NCI-H524 (cell line): ENCODE results near the gene PXN.
"Not testable (repeated sequence)": the region's sequence is repeated elsewhere in the genome, so short reads cannot be mapped to it uniquely, and the experiment has no call there.

Experiments used
- DNase-seq, 2 experiments: peaks; one replicate each; lab custom pipeline; 2025; lab: John Stamatoyannopoulos, UW

Gene PXN

DNA sequence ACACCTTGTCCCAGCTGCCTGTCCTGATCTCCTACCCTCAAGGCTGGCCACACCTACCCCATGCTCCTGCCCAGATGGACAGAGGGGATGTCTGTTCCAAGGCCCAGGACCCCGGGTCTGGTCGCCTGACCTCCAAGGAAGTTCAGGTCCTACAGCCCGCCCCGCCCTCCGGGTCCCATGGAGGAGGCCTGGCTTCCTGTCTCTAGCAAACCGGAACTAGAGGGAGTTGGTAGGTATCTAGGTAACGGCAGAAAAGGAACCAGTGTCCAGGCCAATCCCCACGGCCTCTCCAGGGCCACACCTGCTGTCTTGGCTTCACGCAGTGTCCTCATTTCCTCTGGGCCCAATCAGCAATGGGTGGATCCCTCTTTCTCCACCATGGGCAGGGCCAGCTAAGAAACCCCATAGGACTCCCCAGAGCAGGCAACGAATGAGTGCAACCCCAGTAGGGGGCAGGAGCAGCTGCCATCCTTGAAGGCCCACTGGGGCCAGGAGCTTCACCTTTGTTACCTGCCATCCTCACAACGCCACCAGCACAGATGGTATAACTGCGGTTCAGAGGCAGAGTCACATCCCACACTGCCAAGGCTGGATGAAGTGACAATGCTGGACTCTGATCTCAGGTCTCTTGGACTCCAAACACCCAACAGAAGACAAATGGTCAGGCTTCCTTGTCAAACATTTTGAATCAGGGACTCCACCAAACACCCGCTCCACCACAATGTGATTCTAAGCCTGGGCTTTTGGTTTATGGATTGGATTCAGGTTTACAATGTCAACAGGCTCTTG lies 39.5 kb downstream of the PXN start:
- DNase-seq: no peak

DNA sequence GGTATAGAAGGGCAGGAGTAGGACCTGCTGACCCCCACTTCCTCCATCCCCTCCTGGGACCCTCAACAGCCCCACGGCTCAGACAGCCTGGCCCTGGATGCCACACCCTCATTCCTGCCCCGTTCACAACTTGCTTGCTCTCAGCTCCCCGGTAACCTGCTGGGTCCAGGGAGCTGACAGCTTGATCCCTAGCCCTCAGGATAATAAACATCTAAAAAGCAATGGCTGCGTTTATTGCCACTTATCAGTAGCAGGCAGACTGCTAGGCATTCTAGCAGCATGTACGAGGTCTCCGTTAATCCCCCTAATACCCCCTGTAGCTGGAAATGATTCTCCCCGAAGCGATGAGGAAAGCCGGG lies 40.4 kb downstream of the PXN start:
- DNase-seq: peak; percentile 55 to 76

DNA sequence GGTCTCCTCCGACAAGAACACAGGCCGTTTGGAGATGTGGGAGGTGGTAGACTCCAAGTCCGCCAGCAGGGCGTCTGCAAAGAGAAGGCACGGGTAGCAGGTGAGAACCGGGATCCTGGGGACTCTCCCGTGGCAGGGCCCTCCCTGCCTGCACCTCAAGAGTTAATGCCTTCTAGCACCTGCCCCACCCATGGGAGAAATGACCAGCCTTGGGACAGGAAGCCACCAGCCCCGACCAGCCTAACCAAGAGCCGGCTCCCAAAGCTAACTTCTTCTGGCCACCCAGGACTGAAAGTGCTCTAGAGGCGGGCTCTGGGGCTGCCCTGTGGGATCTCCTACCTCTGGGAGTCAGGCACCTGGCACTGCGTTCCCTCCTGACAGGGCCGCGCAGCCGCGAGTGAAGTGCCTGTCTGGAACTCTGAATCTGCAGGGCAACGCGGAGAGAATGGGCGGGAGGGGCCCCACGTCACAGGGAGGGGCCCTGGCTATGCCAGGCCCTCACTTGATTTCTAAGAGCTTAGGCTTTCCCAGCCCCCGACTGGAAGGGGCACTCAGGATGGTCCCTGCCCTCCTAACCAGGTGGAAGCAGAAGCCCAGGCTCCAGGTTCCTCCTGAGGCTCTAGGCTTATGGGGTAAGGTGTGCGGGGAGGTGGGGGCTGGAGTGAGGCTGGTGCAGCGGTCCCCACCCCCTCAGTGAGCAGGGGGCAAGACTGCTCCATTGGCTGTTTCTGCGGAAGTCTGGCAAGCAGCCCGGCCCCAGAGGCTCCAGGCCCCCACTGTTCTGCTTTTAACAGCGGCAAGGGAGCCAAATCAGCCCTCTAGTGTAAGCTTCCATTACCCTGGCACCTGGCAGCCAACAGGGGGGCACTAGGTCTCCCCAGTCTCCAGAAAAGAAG lies 41.0 kb downstream of the PXN start:
- peak in 1 of 2 experiments; percentile 35 for DNase-seq

DNA sequence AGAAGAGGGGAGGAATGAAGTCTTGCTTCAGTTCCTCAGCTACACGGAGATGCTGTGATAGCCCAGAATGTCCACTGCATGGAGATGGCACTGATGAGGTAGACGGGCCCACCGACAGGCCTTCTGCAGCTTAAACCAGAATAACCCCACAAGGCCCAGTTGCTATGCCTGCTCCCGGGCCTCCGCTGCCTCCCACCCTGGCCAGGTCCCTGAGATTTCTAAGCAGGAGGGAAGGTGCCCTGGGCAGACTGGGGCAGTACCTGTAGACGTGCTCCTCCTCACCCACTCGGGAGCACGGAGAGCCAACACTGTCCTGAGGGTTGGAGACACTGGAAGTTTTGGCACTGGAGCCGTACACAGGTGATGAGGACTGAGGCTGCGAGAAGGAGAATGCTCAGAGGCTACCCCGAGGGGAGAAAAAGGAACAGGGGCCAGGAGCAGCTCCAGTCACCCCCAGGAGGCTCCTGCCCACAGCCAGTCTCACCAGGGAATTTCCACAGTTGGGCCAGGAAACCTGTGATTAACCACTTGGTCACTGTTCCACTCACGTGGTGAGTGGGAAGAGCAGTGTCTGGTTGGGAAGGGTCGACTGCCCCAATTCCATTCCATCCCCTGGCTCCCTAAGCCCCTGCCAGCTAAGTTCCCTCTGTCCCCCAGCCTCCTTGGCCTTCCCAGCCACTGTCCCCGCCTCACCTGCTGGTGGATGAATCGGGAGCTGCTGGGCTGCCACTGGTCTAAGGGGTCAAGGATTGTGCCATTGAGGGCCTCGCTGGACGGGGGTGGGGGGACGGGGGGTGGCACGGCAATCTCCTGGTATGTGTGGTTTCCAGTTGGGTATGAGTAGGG lies 41.8 kb downstream of the PXN start:
- no peak for DNase-seq

DNA sequence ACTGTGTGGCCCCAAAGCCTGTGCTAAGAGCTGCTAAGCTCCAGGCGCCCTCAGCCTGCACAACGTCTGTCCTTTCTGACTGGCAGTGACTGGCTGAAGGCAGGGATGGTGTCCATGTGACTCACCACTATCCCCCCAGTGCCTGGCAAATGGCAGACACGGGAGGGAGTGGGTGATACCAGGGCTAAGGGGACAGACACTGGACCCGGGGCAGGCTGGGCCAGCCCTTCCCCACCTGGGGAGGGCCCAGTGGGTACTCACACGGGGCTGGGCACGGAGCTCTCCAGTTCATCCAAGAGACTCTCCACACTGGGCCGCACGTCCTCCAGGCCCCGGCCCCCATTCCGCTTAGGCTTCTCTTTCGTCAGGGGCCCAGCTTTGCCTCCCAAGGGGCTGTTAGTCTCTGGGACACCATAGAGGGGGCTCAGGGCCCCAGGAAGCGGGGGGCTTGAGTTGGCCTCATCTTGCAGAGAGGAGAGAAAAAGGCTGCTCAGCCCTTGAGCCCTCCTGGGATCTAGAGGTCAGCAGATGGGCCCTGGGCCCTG lies 43.2 kb downstream of the PXN start:
- no peak for DNase-seq

- DNase-seq: no peak
Observed at GRCh38 chr12:120221576-120221900, 44.0 kb downstream of the PXN start.

- no peak for DNase-seq
Observed at GRCh38 chr12:120220838-120221575, 44.5 kb downstream of the PXN start.

GRCh38 chr12:120218680-120219606 lies 46.6 kb downstream of the PXN start:
- no peak for DNase-seq

GRCh38 chr12:120216742-120217605 lies 48.6 kb downstream of the PXN start:
- no peak for DNase-seq

DNA sequence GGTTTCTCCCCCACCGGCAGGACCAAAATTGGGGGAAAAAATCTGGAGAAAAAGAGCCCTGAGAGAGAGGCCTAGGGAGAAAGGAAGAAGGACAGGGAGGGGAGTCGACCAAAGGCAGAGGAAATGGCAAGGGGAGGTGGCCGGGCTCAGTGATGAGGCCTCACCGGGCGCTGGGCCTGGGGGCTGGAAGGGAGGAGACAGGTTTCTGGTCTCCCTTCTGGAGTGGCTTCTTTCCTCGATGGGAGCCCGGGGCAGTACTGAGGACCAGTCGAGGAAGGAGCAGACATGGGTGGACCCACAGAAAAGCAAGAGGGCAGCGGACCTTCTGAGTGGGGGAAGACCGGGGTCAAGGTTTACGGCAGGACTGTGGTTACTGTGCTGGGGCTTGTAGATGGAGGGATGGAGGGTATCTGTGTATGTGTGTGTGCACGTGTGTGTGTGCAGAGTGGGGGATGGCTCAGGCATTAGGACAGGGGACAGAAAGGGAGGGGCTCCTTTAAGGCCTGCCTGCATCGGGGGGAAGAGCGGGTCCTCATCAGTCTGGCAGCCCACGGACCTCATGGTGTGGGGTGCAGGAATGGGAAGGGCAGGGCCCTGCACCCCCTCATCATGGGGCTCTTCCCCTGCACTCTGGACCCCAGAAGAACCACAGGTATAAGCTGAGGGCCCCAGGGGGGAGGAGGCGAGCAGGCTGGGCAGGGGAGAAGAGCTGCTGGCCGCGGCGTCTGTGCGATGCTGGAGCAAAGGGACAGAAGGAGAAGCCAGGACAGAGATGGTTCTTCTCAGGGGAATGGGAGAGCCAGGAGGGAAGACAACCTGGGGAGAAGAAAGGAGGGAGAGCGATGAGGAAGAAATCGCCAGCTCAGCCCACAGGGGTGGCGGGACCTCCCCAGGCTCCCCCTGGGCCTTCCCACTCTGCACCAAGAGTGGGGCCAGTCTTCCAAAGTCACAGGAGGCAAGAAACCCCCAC lies 49.5 kb downstream of the PXN start:
- no peak for DNase-seq

GRCh38 chr12:120215357-120215735 lies 50.2 kb downstream of the PXN start:
- no peak for DNase-seq

- no peak for DNase-seq
Observed at GRCh38 chr12:120214626-120215356, 50.7 kb downstream of the PXN start.

DNA sequence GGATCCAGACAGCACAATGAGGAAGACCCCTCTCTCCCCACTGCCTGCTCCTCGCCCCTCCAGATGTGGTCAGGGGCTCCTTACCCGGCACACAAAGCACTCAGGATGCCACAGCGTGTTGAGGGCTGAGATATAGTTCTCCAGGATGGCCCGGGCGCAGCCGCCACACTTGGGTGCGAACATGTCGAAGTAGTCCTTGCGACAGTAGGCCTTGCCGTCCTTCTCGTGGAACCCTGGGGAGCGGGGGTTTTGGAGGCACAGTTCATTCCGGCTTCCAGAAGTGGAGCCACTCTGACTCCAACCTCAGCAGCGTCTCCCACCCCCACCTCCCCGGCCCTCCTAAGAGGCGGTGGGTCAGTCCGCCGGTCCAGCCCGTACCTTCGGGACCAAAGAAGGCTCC lies 51.8 kb downstream of the PXN start:
- no peak for DNase-seq

DNA sequence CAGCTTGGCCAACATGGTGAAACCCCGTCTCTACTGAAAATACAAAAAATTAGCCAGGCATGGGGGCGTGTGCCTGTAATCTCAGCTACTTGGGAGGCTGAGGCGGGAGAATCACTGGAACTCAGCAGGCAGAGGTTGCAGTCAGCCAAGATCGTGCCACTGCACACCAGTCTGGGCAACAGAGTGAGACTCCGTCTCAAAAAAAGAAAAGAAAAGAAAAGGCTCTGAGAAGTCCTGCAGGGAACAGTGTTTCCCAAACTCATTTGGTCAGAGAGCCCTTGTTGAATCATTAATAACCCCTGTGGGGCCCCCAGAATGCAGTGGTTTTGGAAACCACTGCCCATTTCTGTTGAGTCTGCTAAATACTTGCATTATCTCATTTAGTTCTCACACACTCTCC lies 52.3 kb downstream of the PXN start:
- not testable (repeated sequence) for DNase-seq

- no peak for DNase-seq
Observed at GRCh38 chr12:120212301-120212700, 53.2 kb downstream of the PXN start.

- no peak for DNase-seq
Observed at GRCh38 chr12:120211904-120212283, 53.6 kb downstream of the PXN start.

DNA sequence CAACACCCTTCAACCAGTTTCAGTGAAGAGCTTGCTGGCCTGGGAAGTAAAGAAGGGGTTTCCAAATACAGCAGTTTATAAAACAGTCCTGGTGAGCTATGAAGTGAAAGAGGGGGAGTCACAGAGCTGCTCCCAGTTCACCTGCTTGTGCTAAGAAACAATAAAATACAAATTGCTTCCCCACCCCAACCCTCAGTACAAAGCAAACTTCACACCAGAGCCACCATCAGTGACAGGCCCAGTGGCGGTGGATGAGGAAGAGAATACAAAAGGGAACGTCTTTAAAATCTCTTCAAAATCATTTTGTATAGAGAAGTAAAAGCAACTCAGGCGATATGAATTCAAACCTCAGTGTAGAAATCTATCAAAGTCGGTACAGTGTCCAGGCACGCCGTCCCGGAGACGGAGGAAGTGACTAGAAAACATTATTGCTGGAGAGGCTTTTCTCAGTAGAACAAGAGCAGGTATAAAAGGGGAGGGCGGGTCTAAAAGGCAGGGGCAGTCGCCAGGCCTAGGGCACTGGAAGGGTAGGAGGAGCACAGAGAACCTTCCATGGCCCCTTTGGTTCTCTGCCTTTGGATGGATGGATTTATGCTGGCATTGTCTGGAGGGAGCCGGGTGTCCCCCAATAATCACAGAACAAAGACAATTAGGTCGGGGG lies 54.2 kb downstream of the PXN start:
- DNase-seq: no peak
